ENCODE results near the gene CTPS1. TPM values are rescaled to one million over a fixed set of nuclear protein-coding genes. Genes with fewer than 3 reads are reported as not detected.

CTPS1 gene
- total RNA-seq, 1 donor from 2014 or later, result 174 TPM

DNA sequence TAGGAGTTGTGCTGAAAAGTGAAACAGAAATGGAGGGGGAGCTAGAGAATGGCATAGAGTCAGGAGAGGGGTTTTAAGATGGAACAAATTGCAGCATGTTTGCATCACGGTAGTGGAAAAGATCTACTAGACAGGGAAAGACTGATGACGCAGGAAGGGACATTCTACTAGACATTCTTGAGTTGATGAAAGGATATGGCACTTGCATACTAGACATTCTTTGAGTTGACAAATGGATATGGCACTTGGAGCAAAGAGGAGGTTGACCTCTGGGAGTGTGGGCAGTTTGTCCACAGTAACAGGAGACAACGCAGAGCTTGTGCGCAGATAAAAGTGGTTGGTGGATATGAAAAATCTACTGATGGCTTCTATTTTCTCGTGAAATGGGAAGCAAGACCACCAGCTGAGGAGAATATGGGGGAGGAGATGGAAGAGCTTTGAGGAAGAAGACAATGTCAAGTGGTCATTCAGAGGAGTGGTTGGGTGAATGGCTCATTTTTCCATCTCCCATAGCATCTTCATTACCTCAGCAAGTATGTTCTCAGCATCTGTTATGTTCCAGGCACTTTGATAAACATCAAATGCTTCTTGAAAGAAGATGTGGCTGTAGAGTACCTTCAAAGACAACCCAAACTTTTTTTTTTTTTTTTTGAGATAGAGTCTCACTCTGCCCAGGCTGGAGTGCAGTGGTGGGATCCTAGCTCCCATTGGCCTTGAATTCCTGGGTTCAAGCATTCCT, 2.4 kb upstream of the CTPS1 start:
- H3K4me1 Mint-ChIP-seq (ENCODE audit: low read depth), result peaks cover 35% of the 10 kb centered on the region
- H3K27ac Mint-ChIP-seq, result no peak overlapping the region
- no peak for DNase-seq (ENCODE audit: low spot score)
- intact Hi-C loops (cut with micrococcal nuclease), result loop anchor here (5.0 to 10.0 kb wide), 2 partner anchors 170 to 522 kb away; partner anchors contain the start of gene ZFP69B
- no peaks in the 10 kb centered on the region for H3K9me3 Mint-ChIP-seq
- peaks cover 13% of the 10 kb centered on the region for H3K36me3 Mint-ChIP-seq (ENCODE audit: low read depth)
- peaks cover 1% of the 10 kb centered on the region for H3K27me3 Mint-ChIP-seq (ENCODE audit: insufficient read depth)
- peak overlapping the region; percentile 6 for H3K4me3 Mint-ChIP-seq

DNA sequence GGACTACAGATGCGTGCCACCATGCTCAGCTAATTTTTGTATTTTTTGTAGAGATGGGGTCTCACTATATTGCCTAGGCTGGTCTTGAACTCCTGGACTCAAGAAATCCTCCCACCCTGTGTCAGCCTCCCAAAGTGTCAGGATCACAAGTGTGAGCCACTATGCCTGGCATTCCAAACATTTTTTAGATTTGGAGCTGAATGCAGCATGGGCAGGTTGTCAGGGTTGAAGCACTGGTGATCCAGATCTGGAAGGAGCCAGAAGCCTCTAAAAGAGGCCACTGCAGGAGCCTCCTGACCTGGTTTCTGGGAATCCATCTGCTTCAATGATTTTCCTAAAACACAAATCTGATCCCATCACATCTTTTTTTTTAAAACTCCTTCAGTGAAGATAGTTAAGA, 1.8 kb upstream of the CTPS1 start:
- intact Hi-C loops (cut with micrococcal nuclease), result loop anchor here (2.0 to 10.0 kb wide), 3 partner anchors 170 to 1479 kb away; partner anchors contain the start of genes PPCS, ZFP69B and ZMYND12
- DNase-seq (ENCODE audit: low spot score), result no peak
- Mint-ChIP-seq H3K4me3 (peak overlapping the region; percentile 32), H3K9me3 (no peaks in the 10 kb centered on the region), H3K27ac (no peak overlapping the region), H3K27me3 (ENCODE audit: insufficient read depth) (peaks cover 1% of the 10 kb centered on the region), H3K4me1 (ENCODE audit: low read depth) (peaks cover 38% of the 10 kb centered on the region), H3K36me3 (ENCODE audit: low read depth) (peaks cover 18% of the 10 kb centered on the region)

DNA sequence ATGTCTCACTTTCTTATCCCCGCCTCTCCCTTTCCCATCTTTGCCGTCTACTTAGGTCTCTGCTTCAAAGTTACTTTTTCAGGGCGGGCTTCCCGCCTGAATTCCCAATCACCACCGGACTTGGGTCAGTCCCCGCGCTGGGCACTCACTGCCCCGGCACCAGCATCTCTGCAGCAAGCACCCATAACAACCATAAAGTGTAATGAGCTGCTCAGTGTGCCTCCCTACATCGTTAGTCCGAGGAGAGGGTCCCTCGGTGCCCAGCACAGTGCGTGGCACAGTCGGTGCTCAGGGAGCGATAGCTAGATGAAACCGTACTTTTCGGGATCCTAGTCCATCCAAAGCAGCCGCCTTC, 633 bp upstream of the CTPS1 start:
- peaks cover 27% of the 10 kb centered on the region for H3K36me3 Mint-ChIP-seq (ENCODE audit: low read depth)
- H3K27me3 Mint-ChIP-seq (ENCODE audit: insufficient read depth), result no peaks in the 10 kb centered on the region
- intact Hi-C loops (cut with micrococcal nuclease), result loop anchor here (1.0 to 10.0 kb wide), 4 partner anchors 117 to 1478 kb away; partner anchors contain the start of genes CITED4, PPCS, ZFP69B and ZMYND12
- H3K27ac Mint-ChIP-seq, result peak overlapping the region; percentile 91
- no peaks in the 10 kb centered on the region for H3K9me3 Mint-ChIP-seq
- DNase-seq (ENCODE audit: low spot score), result no peak
- peaks cover 45% of the 10 kb centered on the region for H3K4me1 Mint-ChIP-seq (ENCODE audit: low read depth)
- H3K4me3 Mint-ChIP-seq, result peak overlapping the region; percentile 86

DNA sequence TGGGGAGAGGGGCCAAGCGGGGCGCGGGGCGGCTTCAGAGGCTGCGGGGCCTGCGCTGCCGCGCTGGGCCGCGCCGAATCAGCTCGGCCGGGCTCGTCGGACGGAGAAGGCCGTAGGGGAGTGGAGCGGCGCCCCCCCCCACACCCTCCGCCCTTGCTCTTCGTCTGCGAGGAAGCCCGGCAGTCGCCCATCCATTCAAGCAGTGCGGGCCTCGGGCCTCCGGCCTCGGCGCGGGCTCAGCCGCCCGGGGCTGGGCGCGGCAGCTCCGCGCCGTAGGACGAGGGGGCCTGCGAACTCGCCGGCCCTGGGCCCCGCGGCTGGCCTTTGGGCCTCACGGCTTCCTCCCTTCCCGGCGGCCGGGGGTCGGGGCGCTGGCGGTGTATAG, 564 bp downstream of the CTPS1 start:
- peak overlapping the region; percentile 97 for H3K27ac Mint-ChIP-seq
- H3K27me3 Mint-ChIP-seq (ENCODE audit: insufficient read depth), result no peaks in the 10 kb centered on the region
- peak overlapping the region; percentile 90 for H3K4me3 Mint-ChIP-seq
- peaks cover 51% of the 10 kb centered on the region for H3K4me1 Mint-ChIP-seq (ENCODE audit: low read depth)
- H3K36me3 Mint-ChIP-seq (ENCODE audit: low read depth), result peaks cover 37% of the 10 kb centered on the region
- H3K9me3 Mint-ChIP-seq, result no peaks in the 10 kb centered on the region
- intact Hi-C loops (cut with micrococcal nuclease), result loop anchor here (5.0 to 10.0 kb wide), 3 partner anchors 265 to 935 kb away; partner anchors contain the start of genes CAP1, RLF and SCMH1
- no peak for DNase-seq (ENCODE audit: low spot score)

DNA sequence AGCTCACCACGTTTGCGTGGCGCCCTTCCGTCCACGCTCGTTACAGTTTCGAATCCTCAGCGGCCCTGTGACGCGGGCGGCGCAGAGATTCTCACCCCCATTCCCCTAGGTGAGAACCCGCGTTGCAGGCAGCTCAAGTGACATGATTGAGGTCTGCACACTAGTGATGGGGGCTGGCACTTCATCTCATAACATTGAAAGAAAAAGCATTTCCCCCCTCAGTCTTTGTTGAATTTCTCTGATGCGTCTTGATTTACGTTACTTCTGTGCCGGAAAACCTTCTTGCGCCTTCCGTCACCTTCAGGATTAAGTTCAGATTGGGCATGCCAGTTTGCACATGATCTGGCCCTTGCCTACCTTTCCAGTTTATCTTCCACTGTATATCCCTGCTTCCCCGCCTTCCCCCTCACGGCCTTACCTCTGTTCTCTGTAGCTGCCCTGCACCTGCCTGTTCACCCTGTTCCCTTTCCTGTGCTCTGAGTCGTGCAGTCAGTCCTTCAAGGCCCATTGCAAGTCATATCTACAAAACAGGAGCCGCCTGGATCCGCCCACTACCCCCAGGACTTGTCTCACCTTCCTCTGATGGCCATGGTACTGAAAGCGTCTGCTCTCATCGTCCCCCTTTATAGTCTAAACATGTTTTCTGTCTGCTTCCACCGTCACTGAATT, 1.1 kb downstream of the CTPS1 start:
- Mint-ChIP-seq H3K36me3 (ENCODE audit: low read depth) (peaks cover 42% of the 10 kb centered on the region), H3K27ac (peak overlapping the region; percentile 97), H3K9me3 (no peaks in the 10 kb centered on the region), H3K27me3 (ENCODE audit: insufficient read depth) (no peaks in the 10 kb centered on the region), H3K4me3 (peak overlapping the region; percentile 90), H3K4me1 (ENCODE audit: low read depth) (peaks cover 56% of the 10 kb centered on the region)
- DNase-seq (ENCODE audit: low spot score), result peak; percentile 42
- intact Hi-C loops (cut with micrococcal nuclease), result loop anchor here (5.0 to 10.0 kb wide), 3 partner anchors 264 to 936 kb away; partner anchors contain the start of genes CAP1, RLF and SCMH1

DNA sequence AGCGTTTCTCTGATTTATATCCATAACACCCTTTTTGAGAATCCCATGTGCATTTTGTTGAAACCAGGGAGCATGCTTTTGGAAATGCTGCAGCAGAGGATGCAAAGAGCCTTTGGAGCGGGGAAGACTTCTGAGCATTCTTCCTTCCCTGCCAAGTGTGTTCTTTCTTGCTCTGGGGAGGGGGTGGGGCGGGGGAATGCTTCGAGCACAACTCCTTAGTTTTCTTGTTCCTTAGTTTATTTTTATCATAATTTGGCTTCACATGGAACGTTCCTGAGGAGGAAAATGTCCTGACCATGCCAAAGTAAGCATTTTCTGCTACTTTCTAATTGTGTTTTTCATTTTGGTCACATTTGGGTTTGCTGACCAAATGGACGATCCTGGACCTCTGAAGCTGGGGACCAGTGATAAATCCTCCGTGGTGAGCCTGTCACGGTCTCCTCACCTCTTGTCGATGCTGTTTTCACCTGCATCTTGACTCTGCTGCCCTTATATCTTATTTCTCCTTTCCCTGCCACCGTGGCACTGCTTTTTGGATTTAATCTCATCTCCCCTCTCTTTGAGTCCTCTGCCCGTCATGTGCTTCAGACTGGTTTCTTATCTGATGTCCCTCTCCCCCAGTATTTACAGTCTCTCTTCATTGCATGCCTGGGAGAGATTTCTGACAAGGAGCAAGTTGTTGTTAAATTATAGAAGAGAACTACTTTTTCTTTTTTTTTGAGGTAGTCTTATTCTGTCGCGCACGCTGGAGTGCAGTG, 2.4 kb downstream of the CTPS1 start:
- H3K27ac Mint-ChIP-seq, result no peak overlapping the region
- H3K4me1 Mint-ChIP-seq (ENCODE audit: low read depth), result peaks cover 63% of the 10 kb centered on the region
- intact Hi-C loops (cut with micrococcal nuclease), result loop anchor here (5.0 to 10.0 kb wide), 3 partner anchors 263 to 937 kb away; partner anchors contain the start of genes CAP1, RLF and SCMH1
- no peak for DNase-seq (ENCODE audit: low spot score)
- H3K4me3 Mint-ChIP-seq, result peak overlapping the region; percentile 90
- H3K9me3 Mint-ChIP-seq, result no peaks in the 10 kb centered on the region
- no peaks in the 10 kb centered on the region for H3K27me3 Mint-ChIP-seq (ENCODE audit: insufficient read depth)
- peaks cover 54% of the 10 kb centered on the region for H3K36me3 Mint-ChIP-seq (ENCODE audit: low read depth)

DNA sequence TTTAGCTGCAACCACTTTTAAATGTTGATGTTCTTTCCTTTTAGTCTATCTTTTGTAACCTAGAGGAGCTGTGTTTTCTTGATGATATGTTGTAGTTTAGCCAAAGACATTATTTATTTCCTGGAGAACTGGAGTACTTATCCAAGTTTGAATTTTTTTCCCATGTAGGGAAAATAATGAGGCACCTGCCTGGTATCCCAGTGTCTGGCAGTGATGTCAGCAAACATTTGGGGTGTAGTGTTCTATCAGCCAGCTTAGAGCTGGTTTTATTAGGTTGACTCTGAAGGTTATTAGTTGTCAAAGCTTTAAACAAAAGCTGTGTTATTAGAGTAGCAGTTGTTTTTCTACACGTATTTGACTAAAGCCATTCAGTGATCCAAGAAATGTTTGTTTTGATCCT, 3.2 kb downstream of the CTPS1 start:
- Mint-ChIP-seq H3K36me3 (ENCODE audit: low read depth) (peaks cover 62% of the 10 kb centered on the region), H3K4me3 (no peak overlapping the region), H3K9me3 (no peaks in the 10 kb centered on the region), H3K4me1 (ENCODE audit: low read depth) (peaks cover 59% of the 10 kb centered on the region), H3K27me3 (ENCODE audit: insufficient read depth) (no peaks in the 10 kb centered on the region), H3K27ac (no peak overlapping the region)
- intact Hi-C loops (cut with micrococcal nuclease), result loop anchor here (5.0 to 10.0 kb wide), 3 partner anchors 262 to 938 kb away; partner anchors contain the start of genes CAP1, RLF and SCMH1
- no peak for DNase-seq (ENCODE audit: low spot score)

DNA sequence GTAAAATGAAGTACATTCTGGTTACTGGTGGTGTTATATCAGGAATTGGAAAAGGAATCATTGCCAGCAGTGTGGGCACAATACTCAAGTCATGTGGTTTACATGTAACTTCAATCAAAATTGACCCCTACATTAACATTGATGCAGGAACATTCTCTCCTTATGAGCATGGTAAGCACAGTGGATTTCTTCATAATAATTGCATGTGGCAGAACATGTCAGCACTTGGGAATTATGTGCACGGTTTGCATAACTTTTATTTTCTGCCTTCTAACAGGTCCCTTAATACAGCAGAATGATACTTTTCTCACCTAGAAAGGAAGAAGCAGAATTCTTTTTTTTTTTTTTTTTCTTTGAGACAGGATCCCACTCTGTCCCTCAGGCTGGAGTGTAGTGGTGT, 3.8 kb downstream of the CTPS1 start:
- H3K4me1 Mint-ChIP-seq (ENCODE audit: low read depth), result peaks cover 59% of the 10 kb centered on the region
- H3K27me3 Mint-ChIP-seq (ENCODE audit: insufficient read depth), result no peaks in the 10 kb centered on the region
- H3K27ac Mint-ChIP-seq, result peak overlapping the region; percentile 50
- H3K36me3 Mint-ChIP-seq (ENCODE audit: low read depth), result peaks cover 67% of the 10 kb centered on the region
- peak overlapping the region; percentile 19 for H3K4me3 Mint-ChIP-seq
- DNase-seq (ENCODE audit: low spot score), result no peak
- no peaks in the 10 kb centered on the region for H3K9me3 Mint-ChIP-seq
- intact Hi-C loops (cut with micrococcal nuclease), result loop anchor here (5.0 to 10.0 kb wide), 3 partner anchors 262 to 938 kb away; partner anchors contain the start of genes CAP1, RLF and SCMH1

DNA sequence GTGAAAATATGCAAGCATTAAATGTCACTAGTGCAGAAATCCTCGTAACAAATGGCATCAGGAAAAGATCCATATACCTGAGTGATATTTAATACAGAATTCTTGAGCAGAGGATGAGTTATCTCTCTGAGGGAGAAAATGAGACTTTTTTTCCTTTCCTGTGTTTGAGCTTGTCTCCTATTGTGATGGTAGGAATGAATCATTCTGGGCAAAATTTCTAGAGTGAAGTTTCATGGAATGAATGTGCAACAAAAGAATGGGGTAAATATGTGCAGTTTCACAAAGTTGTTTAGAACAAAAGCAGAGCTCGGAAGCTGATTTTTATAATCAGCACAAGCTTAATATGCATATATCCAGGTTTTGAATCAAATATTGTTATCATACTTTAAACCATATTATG, 4.6 kb downstream of the CTPS1 start:
- no peak for DNase-seq (ENCODE audit: low spot score)
- Mint-ChIP-seq H3K36me3 (ENCODE audit: low read depth) (peaks cover 74% of the 10 kb centered on the region), H3K27me3 (ENCODE audit: insufficient read depth) (no peaks in the 10 kb centered on the region), H3K9me3 (no peaks in the 10 kb centered on the region), H3K4me1 (ENCODE audit: low read depth) (peaks cover 63% of the 10 kb centered on the region), H3K27ac (peak overlapping the region; percentile 69), H3K4me3 (peak overlapping the region; percentile 55)
- intact Hi-C loops (cut with micrococcal nuclease), result loop anchor here (1.0 to 10.0 kb wide), 5 partner anchors 19 to 939 kb away; partner anchors contain the start of genes CAP1, RLF and SCMH1

DNA sequence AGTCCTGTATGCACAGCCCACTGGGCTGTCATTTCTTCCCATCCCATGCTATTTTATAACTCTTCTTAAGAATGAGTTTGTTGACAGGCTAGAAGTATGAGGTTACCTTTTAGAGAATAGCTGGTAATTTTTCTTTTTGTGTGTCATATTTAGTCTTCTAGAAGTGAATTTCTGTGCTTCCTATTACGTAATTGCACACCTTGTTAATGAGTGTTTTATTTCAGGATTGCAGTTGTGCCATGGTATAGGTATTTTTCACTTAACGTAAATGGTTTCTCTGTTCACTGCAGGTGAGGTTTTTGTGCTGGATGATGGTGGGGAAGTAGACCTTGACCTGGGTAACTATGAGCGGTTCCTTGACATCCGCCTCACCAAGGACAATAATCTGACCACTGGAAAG, 5.0 kb downstream of the CTPS1 start:
- Mint-ChIP-seq H3K4me3 (peak overlapping the region; percentile 55), H3K27ac (peak overlapping the region; percentile 69), H3K9me3 (no peaks in the 10 kb centered on the region), H3K27me3 (ENCODE audit: insufficient read depth) (no peaks in the 10 kb centered on the region), H3K4me1 (ENCODE audit: low read depth) (peaks cover 63% of the 10 kb centered on the region), H3K36me3 (ENCODE audit: low read depth) (peaks cover 79% of the 10 kb centered on the region)
- no peak for DNase-seq (ENCODE audit: low spot score)
- intact Hi-C loops (cut with micrococcal nuclease), result loop anchor here (1.0 to 10.0 kb wide), 5 partner anchors 19 to 940 kb away; partner anchors contain the start of genes CAP1, RLF and SCMH1

DNA sequence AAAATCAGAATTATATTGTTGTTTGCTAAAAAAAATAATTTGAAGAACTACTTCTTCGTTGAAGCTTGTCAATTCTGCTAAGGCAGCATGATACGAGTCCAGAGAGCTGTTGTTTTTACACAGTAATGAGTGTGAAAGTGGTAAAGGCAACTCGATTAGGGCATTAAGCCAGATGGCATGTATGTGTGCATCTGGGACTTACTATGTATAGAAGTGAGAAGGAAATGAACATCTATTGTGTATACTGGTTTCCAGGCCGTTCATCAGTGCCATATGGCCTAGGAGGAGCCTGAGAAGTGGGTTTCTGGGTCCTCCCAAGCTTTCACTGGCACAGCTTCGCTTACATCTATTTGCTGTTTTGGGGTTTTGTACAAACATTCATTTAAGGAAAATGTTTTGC, 5.7 kb downstream of the CTPS1 start:
- no peaks in the 10 kb centered on the region for H3K9me3 Mint-ChIP-seq
- H3K27ac Mint-ChIP-seq, result peak overlapping the region; percentile 84
- no peak overlapping the region for H3K4me3 Mint-ChIP-seq
- H3K4me1 Mint-ChIP-seq (ENCODE audit: low read depth), result peaks cover 63% of the 10 kb centered on the region
- intact Hi-C loops (cut with micrococcal nuclease), result loop anchor here (2.0 to 10.0 kb wide), 3 partner anchors 260 to 940 kb away; partner anchors contain the start of genes CAP1 and SCMH1
- H3K27me3 Mint-ChIP-seq (ENCODE audit: insufficient read depth), result no peaks in the 10 kb centered on the region
- DNase-seq (ENCODE audit: low spot score), result no peak
- peaks cover 84% of the 10 kb centered on the region for H3K36me3 Mint-ChIP-seq (ENCODE audit: low read depth)

DNA sequence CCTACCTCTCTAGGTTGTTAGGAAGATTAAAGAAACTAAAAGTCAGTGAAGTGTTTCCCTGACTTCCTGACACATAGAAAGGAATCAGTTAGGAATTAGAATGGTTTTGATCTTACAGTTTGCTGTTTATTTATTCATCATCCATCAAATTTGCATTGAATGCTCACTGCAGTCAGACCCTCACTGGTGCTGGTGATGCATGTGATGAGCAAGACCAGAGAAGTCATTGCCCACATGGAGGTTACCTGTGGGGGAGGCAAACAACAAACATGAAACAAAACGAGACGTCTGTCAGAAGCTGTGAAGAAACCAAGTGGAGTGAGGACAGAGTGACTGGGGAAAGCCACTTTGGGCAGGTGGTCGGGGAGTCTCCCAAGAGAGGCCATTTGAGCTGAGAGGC, 6.4 kb downstream of the CTPS1 start:
- intact Hi-C loops (cut with micrococcal nuclease), result loop anchor here (2.0 to 10.0 kb wide), 3 partner anchors 259 to 941 kb away; partner anchors contain the start of genes CAP1 and SCMH1
- peak overlapping the region; percentile 84 for H3K27ac Mint-ChIP-seq
- no peak for DNase-seq (ENCODE audit: low spot score)
- no peaks in the 10 kb centered on the region for H3K9me3 Mint-ChIP-seq
- no peaks in the 10 kb centered on the region for H3K27me3 Mint-ChIP-seq (ENCODE audit: insufficient read depth)
- no peak overlapping the region for H3K4me3 Mint-ChIP-seq
- peaks cover 87% of the 10 kb centered on the region for H3K36me3 Mint-ChIP-seq (ENCODE audit: low read depth)
- H3K4me1 Mint-ChIP-seq (ENCODE audit: low read depth), result peaks cover 65% of the 10 kb centered on the region

Data from activated T-helper 1 cell treated with anti-CD3 and anti-CD28 coated beads, Interleukin-12 subunit alpha, Interleukin-12 subunit beta, Interleukin-2, Interleukin-4 antibody, amounts not matched to agents 30 ng/mL and 10 ng/mL and 1 ng/mL, durations not matched to agents 14 hours and 24 hours and 36 hours (primary cell).